ENCODE data around the gene LRRC8B. TPM values are rescaled to one million over a fixed set of nuclear protein-coding genes. Genes with fewer than 3 reads are reported as not detected.

LRRC8B gene
- total RNA-seq = 15.1 TPM
- 2.4 TPM for polyA plus RNA-seq (ENCODE audit: insufficient read depth, low read depth, low replicate concordance)
- long read RNA-seq, donor 1 = 0 reads
- long read RNA-seq, donor 2 = 0 reads
- long read RNA-seq, donor 3, full-length matches to known transcripts = 1 of 1 reads
- long read RNA-seq, donor 3, partial matches to known transcripts = 0 of 1 reads
- long read RNA-seq, donor 3, other reads (novel, unspliced or antisense) = 0 of 1 reads
- long read RNA-seq, donor 4 = 0 reads
- long read RNA-seq, donor 5 = 0 reads
- long read RNA-seq, donor 6 = 0 reads
- long read RNA-seq, donor 7, full-length matches to known transcripts = 2 of 5 reads
- long read RNA-seq, donor 7, partial matches to known transcripts = 2 of 5 reads
- long read RNA-seq, donor 7, other reads (novel, unspliced or antisense) = 1 of 5 reads
- long read RNA-seq, donor 8, full-length matches to known transcripts = 1 of 1 reads
- long read RNA-seq, donor 8, partial matches to known transcripts = 0 of 1 reads
- long read RNA-seq, donor 8, other reads (novel, unspliced or antisense) = 0 of 1 reads
- long read RNA-seq, donor 9 = 0 reads
- long read RNA-seq, donor 10, full-length matches to known transcripts = 1 of 1 reads
- long read RNA-seq, donor 10, partial matches to known transcripts = 0 of 1 reads
- long read RNA-seq, donor 10, other reads (novel, unspliced or antisense) = 0 of 1 reads

GRCh38 chr1:89524369-89525168 lies at the start of gene LRRC8B:
Gene LRRC8B, plus strand, starts transcription at chr1:89524829. Its CDS starts 57,822 bp downstream, at chr1:89582651.
- intact Hi-C loops (cut with DNase I) = no loop called here
- peak within 1 kb of the TSS; percentile 67 to 96 (median 87) for H3K9ac ChIP-seq (ENCODE audit: low read length in 3 of 3)
- TF ChIP-seq, protein P1, sequence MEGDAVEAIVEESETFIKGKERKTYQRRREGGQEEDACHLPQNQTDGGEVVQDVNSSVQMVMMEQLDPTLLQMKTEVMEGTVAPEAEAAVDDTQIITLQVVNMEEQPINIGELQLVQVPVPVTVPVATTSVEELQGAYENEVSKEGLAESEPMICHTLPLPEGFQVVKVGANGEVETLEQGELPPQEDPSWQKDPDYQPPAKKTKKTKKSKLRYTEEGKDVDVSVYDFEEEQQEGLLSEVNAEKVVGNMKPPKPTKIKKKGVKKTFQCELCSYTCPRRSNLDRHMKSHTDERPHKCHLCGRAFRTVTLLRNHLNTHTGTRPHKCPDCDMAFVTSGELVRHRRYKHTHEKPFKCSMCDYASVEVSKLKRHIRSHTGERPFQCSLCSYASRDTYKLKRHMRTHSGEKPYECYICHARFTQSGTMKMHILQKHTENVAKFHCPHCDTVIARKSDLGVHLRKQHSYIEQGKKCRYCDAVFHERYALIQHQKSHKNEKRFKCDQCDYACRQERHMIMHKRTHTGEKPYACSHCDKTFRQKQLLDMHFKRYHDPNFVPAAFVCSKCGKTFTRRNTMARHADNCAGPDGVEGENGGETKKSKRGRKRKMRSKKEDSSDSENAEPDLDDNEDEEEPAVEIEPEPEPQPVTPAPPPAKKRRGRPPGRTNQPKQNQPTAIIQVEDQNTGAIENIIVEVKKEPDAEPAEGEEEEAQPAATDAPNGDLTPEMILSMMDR (IDR thresholded peaks at IDR 0.05; ENCODE audit: borderline replicate concordance, extremely low read depth, insufficient read depth) = no peak
- H3K4me3 ChIP-seq (ENCODE audit: low read length in 3 of 3) = peak within 1 kb of the TSS; percentile 87 to 93 (median 91)
- no peaks in the 10 kb centered on the region for H3K27me3 ChIP-seq (ENCODE audit: control insufficient read depth, insufficient read depth, low read length)
- no peaks in the 10 kb centered on the region for H3K9me3 ChIP-seq (ENCODE audit: control insufficient read depth in 2 of 3, insufficient read depth in 1 of 3, low read length in 3 of 3)
- DNase-seq = peak; percentile 91 to 98 (median 94)
- H3K36me3 ChIP-seq (ENCODE audit: control insufficient read depth in 2 of 3, insufficient read depth in 3 of 3, low read length in 3 of 3) = peaks cover 0 to 4% (median 0%) of the 10 kb centered on the region in 3 donors
- peak within 1 kb of the TSS; percentile 92 to 98 for H3K27ac ChIP-seq (ENCODE audit: low read depth in 2 of 2, low read length in 2 of 2)
- FAIRE-seq = no peak
- H3K4me1 ChIP-seq (ENCODE audit: control insufficient read depth in 2 of 3, insufficient read depth in 2 of 3, low read depth in 1 of 3, low read length in 3 of 3) = peaks cover 0 to 7% (median 0%) of the 10 kb centered on the region in 3 donors

DNA sequence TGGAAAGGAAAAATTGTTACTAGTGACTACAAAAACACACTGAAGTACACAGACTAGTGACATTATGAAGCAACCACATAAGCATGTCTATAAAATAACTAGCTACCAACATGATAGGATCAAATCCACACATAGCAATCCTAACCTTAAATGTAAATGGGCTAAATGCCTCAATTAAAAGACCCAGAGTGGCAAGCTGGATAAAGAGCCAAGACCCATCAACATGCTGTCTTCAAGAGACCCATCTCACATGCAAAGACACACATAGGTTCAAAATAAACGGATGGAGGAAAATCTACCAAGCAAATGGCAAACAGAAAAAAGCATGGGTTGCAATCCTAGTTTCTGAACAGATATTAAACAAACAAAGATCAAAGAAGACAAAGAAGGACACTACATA lies 49.4 kb upstream of the LRRC8B start:
- no peak overlapping the region for H3K27ac ChIP-seq (ENCODE audit: low read depth in 2 of 2, low read length in 2 of 2)
- H3K4me3 ChIP-seq (ENCODE audit: low read length in 3 of 3) = no peak overlapping the region
- H3K9me3 ChIP-seq (ENCODE audit: control insufficient read depth in 2 of 3, insufficient read depth in 1 of 3, low read length in 3 of 3) = no peaks in the 10 kb centered on the region
- DNase-seq (no peak), FAIRE-seq (no peak)
- no peak overlapping the region for H3K9ac ChIP-seq (ENCODE audit: low read length in 3 of 3)
- H3K27me3 ChIP-seq (ENCODE audit: control insufficient read depth, insufficient read depth, low read length) = no peaks in the 10 kb centered on the region
- intact Hi-C loops (cut with DNase I) = no loop called here
- no peaks in the 10 kb centered on the region for H3K4me1 ChIP-seq (ENCODE audit: control insufficient read depth in 2 of 3, insufficient read depth in 2 of 3, low read depth in 1 of 3, low read length in 3 of 3)
- H3K36me3 ChIP-seq (ENCODE audit: control insufficient read depth in 2 of 3, insufficient read depth in 3 of 3, low read length in 3 of 3) = no peaks in the 10 kb centered on the region
- TF ChIP-seq, protein P1 (IDR thresholded peaks at IDR 0.05; ENCODE audit: borderline replicate concordance, extremely low read depth, insufficient read depth) = no peak

DNA sequence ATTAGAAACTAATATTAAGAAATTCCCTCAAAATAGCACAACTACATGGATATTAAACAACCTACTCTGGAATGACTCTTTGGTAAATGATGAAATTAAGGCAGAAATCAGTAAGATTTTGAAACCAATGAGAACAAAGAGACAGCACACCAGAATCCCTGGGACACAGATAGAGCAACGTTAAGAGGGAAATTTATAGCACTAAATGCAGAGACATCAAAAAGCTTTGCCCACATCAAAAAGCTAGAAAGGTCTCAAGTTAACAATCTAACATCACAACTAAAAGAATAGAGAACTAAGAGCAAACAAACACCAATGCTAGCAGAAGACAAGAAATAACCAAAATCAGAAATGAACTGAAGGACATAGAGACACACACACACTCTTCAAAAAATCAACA lies 48.6 kb upstream of the LRRC8B start:
- FAIRE-seq = no peak

More for the DNA sequence above, 48.6 kb upstream of the LRRC8B start:
- TF ChIP-seq, protein P1 (IDR thresholded peaks at IDR 0.05; ENCODE audit: borderline replicate concordance, extremely low read depth, insufficient read depth) = no peak
- no peaks in the 10 kb centered on the region for H3K9me3 ChIP-seq (ENCODE audit: control insufficient read depth in 2 of 3, insufficient read depth in 1 of 3, low read length in 3 of 3)
- H3K27ac ChIP-seq (ENCODE audit: low read depth in 2 of 2, low read length in 2 of 2) = no peak overlapping the region
- intact Hi-C loops (cut with DNase I) = no loop called here
- DNase-seq = no peak
- H3K4me3 ChIP-seq (ENCODE audit: low read length in 3 of 3) = no peak overlapping the region
- no peaks in the 10 kb centered on the region for H3K4me1 ChIP-seq (ENCODE audit: control insufficient read depth in 2 of 3, insufficient read depth in 2 of 3, low read depth in 1 of 3, low read length in 3 of 3)
- no peak overlapping the region for H3K9ac ChIP-seq (ENCODE audit: low read length in 3 of 3)
- no peaks in the 10 kb centered on the region for H3K27me3 ChIP-seq (ENCODE audit: control insufficient read depth, insufficient read depth, low read length)
- H3K36me3 ChIP-seq (ENCODE audit: control insufficient read depth in 2 of 3, insufficient read depth in 3 of 3, low read length in 3 of 3) = no peaks in the 10 kb centered on the region

Measured in kidney (tissue), 22 donors.